ENCODE measurements around the gene ZNF554.

The ZNF554 gene

GRCh38 chr19:2819540-2820111 is at the start of gene ZNF554:
TSS of gene ZNF554 (plus strand) at chr19:2819868. CDS start at chr19:2820072, 204 bp downstream.
- DNase-seq (ENCODE audit: low read depth in 2 of 2): peak; percentile 97 to 98

- DNase-seq (ENCODE audit: low read depth in 2 of 2): no peak
Measured at GRCh38 chr19:2770055-2771013, 49.3 kb upstream of the ZNF554 start.

GRCh38 chr19:2771786-2772674 is 47.6 kb upstream of the ZNF554 start:
- no peak for DNase-seq (ENCODE audit: low read depth in 2 of 2)

- DNase-seq (ENCODE audit: low read depth in 2 of 2): no peak
Measured at GRCh38 chr19:2774083-2774679, 45.5 kb upstream of the ZNF554 start.

- DNase-seq (ENCODE audit: low read depth in 2 of 2): no peak
Measured at GRCh38 chr19:2774953-2775555, 44.6 kb upstream of the ZNF554 start.

GRCh38 chr19:2775556-2776430 is 43.9 kb upstream of the ZNF554 start:
- DNase-seq (ENCODE audit: low read depth in 2 of 2): peak; percentile 41

- no peak for DNase-seq (ENCODE audit: low read depth in 2 of 2)
Measured at GRCh38 chr19:2777952-2778683, 41.5 kb upstream of the ZNF554 start.

GRCh38 chr19:2779121-2779740 is 40.4 kb upstream of the ZNF554 start:
- DNase-seq (ENCODE audit: low read depth in 2 of 2): no peak

- no peak for DNase-seq (ENCODE audit: low read depth in 2 of 2)
Measured at GRCh38 chr19:2780284-2780683, 39.4 kb upstream of the ZNF554 start.

- DNase-seq (ENCODE audit: low read depth in 2 of 2): no peak
Measured at GRCh38 chr19:2782329-2782935, 37.2 kb upstream of the ZNF554 start.

GRCh38 chr19:2782936-2783780 is 36.5 kb upstream of the ZNF554 start, which contains the start of gene SGTA:
TSS of gene SGTA (minus strand) at chr19:2783273. CDS start at chr19:2769068, 14,205 bp downstream.
- DNase-seq (ENCODE audit: low read depth in 2 of 2): peak; percentile 91 to 95

GRCh38 chr19:2783781-2784145 is 35.9 kb upstream of the ZNF554 start:
- no peak for DNase-seq (ENCODE audit: low read depth in 2 of 2)

GRCh38 chr19:2785244-2785997 is 34.2 kb upstream of the ZNF554 start, which contains the start of gene THOP1:
TSS of gene THOP1 (plus strand) at chr19:2785503. CDS start at chr19:2785663, 160 bp downstream.
- DNase-seq (ENCODE audit: low read depth in 2 of 2): peak; percentile 95 to 99

GRCh38 chr19:2787115-2787514 is 32.6 kb upstream of the ZNF554 start:
- no peak for DNase-seq (ENCODE audit: low read depth in 2 of 2)

- no peak for DNase-seq (ENCODE audit: low read depth in 2 of 2)
Measured at GRCh38 chr19:2788237-2788636, 31.4 kb upstream of the ZNF554 start.

GRCh38 chr19:2790194-2790556 is 29.5 kb upstream of the ZNF554 start:
- DNase-seq (ENCODE audit: low read depth in 2 of 2): no peak

Data from stimulated activated CD8-positive, alpha-beta memory T cell treated with anti-CD3 and anti-CD28 coated beads, Interleukin-2, amount 100 ng/mL, for 1 hour (primary cell).